ENCODE data around the gene SCTR. TPM values are rescaled to one million over a fixed set of nuclear protein-coding genes. Genes with fewer than 3 reads are reported as not detected.

The SCTR gene
- total and polyA plus RNA-seq, 2 of the 8 experiments (the other 6 are each of a cell fraction or from before 2014, with no cell fraction given), result 0.15 TPM; not detected in 1

GRCh38 chr2:119432851-119433522, 91.3 kb downstream of the SCTR start:
- no peak overlapping the region; a peak in 1 of 7 replicates for H3K9ac ChIP-seq (replicated peaks in 1 of 4; ENCODE audit: extremely low read depth in 1 of 4, low read depth in 3 of 4, low read length in 3 of 4)
- H2AFZ ChIP-seq (ENCODE audit: low read length), result no peak overlapping the region
- H2BK20ac ChIP-seq (ENCODE audit: low read length), result peak overlapping the region; percentile 72; the same call in 1 of the 2 replicates
- no peak overlapping the region for H2BK120ac ChIP-seq (replicated peaks; ENCODE audit: low read depth, low read length)
- peaks cover 2% of the 10 kb centered on the region in 2 experiments for H4K20me1 ChIP-seq (replicated peaks in 1 of 2; ENCODE audit: control insufficient read depth in 1 of 2, insufficient read depth in 2 of 2, low read length in 2 of 2)
- H3K79me1 ChIP-seq (ENCODE audit: low read depth, low read length), result 0 out of 2 replicates have a peak, but pooled peaks cover 2% of the 10 kb centered on the region
- H2AK5ac ChIP-seq (ENCODE audit: low read depth, low read length), result peak overlapping the region; percentile 70
- DNase-seq (ENCODE audit: low read depth in 1 of 2, low spot score in 2 of 2), result no peak
- no peak overlapping the region for H3K23ac ChIP-seq (ENCODE audit: insufficient read length)
- H2BK5ac ChIP-seq (ENCODE audit: low read depth, low read length), result peak overlapping the region; percentile 93; the same call in 1 of the 2 replicates
- CTCF ChIA-PET (ENCODE audit: partially characterized antibody), result interaction anchor here (0.5 to 2.2 kb wide), 12 partner anchors 9 to 965 kb away, joined by 3 to 10 read pairs (median 3); no protein-coding TSS in a partner anchor
- no peak overlapping the region for H3K56ac ChIP-seq (replicated peaks; ENCODE audit: insufficient read length, low read depth, low read length)
- no peak overlapping the region for H4K8ac ChIP-seq (ENCODE audit: extremely low read depth, insufficient read depth, low read length)
- peaks cover 0 to 14% (median 6%) of the 10 kb centered on the region in 4 experiments; a peak in 5 of 7 replicates for H3K27me3 ChIP-seq (replicated peaks in 1 of 4; ENCODE audit: control insufficient read depth in 3 of 4, extremely low read depth in 1 of 4, insufficient read depth in 3 of 4, low read length in 3 of 4)
- POLR2A ChIA-PET (ENCODE audit: partially characterized antibody), result interaction anchor here (1.3 to 4.2 kb wide), 4 partner anchors 9 to 32 kb away, joined by 4 to 22 read pairs (median 6); no protein-coding TSS in a partner anchor
- peak overlapping the region; percentile 63 for H4K91ac ChIP-seq (replicated peaks; ENCODE audit: insufficient read length, low read length)
- no peaks in the 10 kb centered on the region for H3K36me3 ChIP-seq (ENCODE audit: control insufficient read depth in 2 of 4, insufficient read depth in 4 of 4, low read length in 3 of 4)
- no peaks in the 10 kb centered on the region for H3K9me3 ChIP-seq (ENCODE audit: insufficient read depth in 2 of 2, low read depth in 1 of 2, low read length in 1 of 2)
- H3K14ac ChIP-seq (ENCODE audit: insufficient read length), result no peak overlapping the region
- no peak overlapping the region for H3K4ac ChIP-seq (replicated peaks; ENCODE audit: insufficient read length, low read depth, low read length)
- no peaks in the 10 kb centered on the region; a peak in 1 of 4 replicates for H3K79me2 ChIP-seq (ENCODE audit: control insufficient read depth in 1 of 2, insufficient read depth in 2 of 2, low read length in 2 of 2)
- H3K4me2 ChIP-seq (ENCODE audit: insufficient read depth in 1 of 2, low read depth in 2 of 2, low read length in 2 of 2), result peak overlapping the region; percentile 94 to 98
- H3K23me2 ChIP-seq (ENCODE audit: low read depth, low read length), result peaks cover 11% of the 10 kb centered on the region; the same call in 1 of the 2 replicates
- WGBS, 2 experiments (ENCODE audit: extremely low coverage in 1 of 2, insufficient coverage in 1 of 2, insufficient read length in 1 of 2, insufficient replicate concordance in 2 of 2, low coverage in 1 of 2, low lambda C conversion rate in 2 of 2, missing lambda C conversion rate in 1 of 2), result 72% methylated on average over 16 of the region's 17 CpGs; no CpG with 5 or more reads in 1 of the 2 experiments
- no peak overlapping the region; the same call in 1 of the 2 replicates for H2BK15ac ChIP-seq (ENCODE audit: low read length)
- peak overlapping the region; percentile 80; the same call in 1 of the 2 replicates for H2BK12ac ChIP-seq (ENCODE audit: low read depth, low read length)
- no peak for FAIRE-seq
- peak overlapping the region; percentile 56 to 72 (median 68) for H3K4me3 ChIP-seq (ENCODE audit: extremely low read depth in 1 of 4, insufficient read depth in 2 of 4, low read depth in 3 of 4, low read length in 4 of 4)
- H3K27ac ChIP-seq (ENCODE audit: low read depth, low read length), result no peak overlapping the region
- H3K18ac ChIP-seq (ENCODE audit: extremely low read depth, low read length), result peak overlapping the region; percentile 55
- H4K5ac ChIP-seq (ENCODE audit: insufficient read length, low read depth, low read length), result no peak overlapping the region
- H3K4me1 ChIP-seq (replicated peaks in 1 of 4; ENCODE audit: control insufficient read depth in 3 of 4, insufficient read depth in 4 of 4, low read length in 3 of 4), result peaks cover 0 to 20% (median 15%) of the 10 kb centered on the region in 4 experiments; a peak in 6 of 7 replicates
- TF ChIP-seq EGR1 (IDR thresholded peaks at IDR 0.05; ENCODE audit: borderline replicate concordance, low read depth, low read length) (no peak), KDM5A (IDR thresholded peaks at IDR 0.05; ENCODE audit: low read length) (no peak), SAP30 (IDR thresholded peaks at IDR 0.05; ENCODE audit: insufficient read depth, insufficient replicate concordance, low read length) (no peak), ZNF274 (IDR thresholded peaks at IDR 0.05; ENCODE audit: borderline replicate concordance, extremely low read depth, low read length) (no peak), CTBP2 (IDR thresholded peaks at IDR 0.05; ENCODE audit: borderline replicate concordance, insufficient read depth, insufficient read length, low read length) (no peak), CBX8 (IDR thresholded peaks at IDR 0.05; ENCODE audit: borderline replicate concordance, low read depth, low read length) (no peak), TEAD4 (IDR thresholded peaks at IDR 0.05; ENCODE audit: low read depth, low read length) (peak; percentile 46; the same call in 1 of the 2 replicates), FOSL1 (IDR thresholded peaks at IDR 0.05; ENCODE audit: insufficient read depth, low read depth, low read length) (no peak), SIRT6 (IDR thresholded peaks at IDR 0.05; ENCODE audit: low read length) (no peak)
- TF ChIP-seq, protein P1, sequence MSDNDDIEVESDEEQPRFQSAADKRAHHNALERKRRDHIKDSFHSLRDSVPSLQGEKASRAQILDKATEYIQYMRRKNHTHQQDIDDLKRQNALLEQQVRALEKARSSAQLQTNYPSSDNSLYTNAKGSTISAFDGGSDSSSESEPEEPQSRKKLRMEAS (IDR thresholded peaks at IDR 0.05), result no peak

Measured in H1 (cell line).